ENCODE measurements around the gene GRIK4.
"Not testable (repeated sequence)": the region's sequence is repeated elsewhere in the genome, so short reads cannot be mapped to it uniquely, and the experiment has no call there.

GRIK4 gene

GRCh38 chr11:121004206-121004840 lies 492.8 kb downstream of the GRIK4 start:
- DNase-seq (ENCODE audit: low read depth) = no peak

GRCh38 chr11:121006922-121007321 lies 495.4 kb downstream of the GRIK4 start:
- DNase-seq (ENCODE audit: low read depth) = no peak

GRCh38 chr11:121008551-121008950 lies 497.0 kb downstream of the GRIK4 start:
- DNase-seq (ENCODE audit: low read depth) = no peak

- no peak for DNase-seq (ENCODE audit: low read depth)
Observed at GRCh38 chr11:121012091-121012490, 500.5 kb downstream of the GRIK4 start.

- no peak for DNase-seq (ENCODE audit: low read depth)
Observed at GRCh38 chr11:121018746-121019145, 507.2 kb downstream of the GRIK4 start.

- not testable (repeated sequence) for DNase-seq (ENCODE audit: low read depth)
Observed at GRCh38 chr11:121021718-121022117, 510.2 kb downstream of the GRIK4 start.

GRCh38 chr11:121023848-121024751 lies 512.6 kb downstream of the GRIK4 start, which contains the start of gene TBCEL:
TBCEL (plus strand) TSS chr11:121024102; CDS start chr11:121045691, 21,589 bp downstream.
- DNase-seq (ENCODE audit: low read depth) = peak; percentile 55

GRCh38 chr11:121024989-121025388 lies 513.4 kb downstream of the GRIK4 start:
- DNase-seq (ENCODE audit: low read depth) = no peak

GRCh38 chr11:121029153-121029552 lies 517.6 kb downstream of the GRIK4 start:
- DNase-seq (ENCODE audit: low read depth) = no peak

- DNase-seq (ENCODE audit: low read depth) = no peak
Observed at GRCh38 chr11:121029813-121030445, 518.4 kb downstream of the GRIK4 start.

GRCh38 chr11:121031167-121031566 lies 519.6 kb downstream of the GRIK4 start:
- no peak for DNase-seq (ENCODE audit: low read depth)

GRCh38 chr11:121031648-121032047 lies 520.1 kb downstream of the GRIK4 start:
- not testable (repeated sequence) for DNase-seq (ENCODE audit: low read depth)

GRCh38 chr11:121032546-121032945 lies 521.0 kb downstream of the GRIK4 start:
- no peak for DNase-seq (ENCODE audit: low read depth)

- DNase-seq (ENCODE audit: low read depth) = no peak
Observed at GRCh38 chr11:121033635-121034034, 522.1 kb downstream of the GRIK4 start.

GRCh38 chr11:121035169-121035755 lies 523.7 kb downstream of the GRIK4 start:
- DNase-seq (ENCODE audit: low read depth) = no peak

GRCh38 chr11:121035780-121036179 lies 524.2 kb downstream of the GRIK4 start:
- DNase-seq (ENCODE audit: low read depth) = no peak

- DNase-seq (ENCODE audit: low read depth) = no peak
Observed at GRCh38 chr11:121037016-121037415, 525.5 kb downstream of the GRIK4 start.
